ENCODE measurements around the gene CLDN10.

Gene CLDN10

GRCh38 chr13:95603887-95604555, 51.5 kb downstream of the CLDN10 start:
- no peak for DNase-seq

- DNase-seq: no peak
Measured at GRCh38 chr13:95604556-95604915, 52.0 kb downstream of the CLDN10 start.

GRCh38 chr13:95605448-95606125, 53.1 kb downstream of the CLDN10 start:
- DNase-seq: no peak

- DNase-seq: no peak
Measured at GRCh38 chr13:95607366-95607765, 54.8 kb downstream of the CLDN10 start.

- DNase-seq: no peak
Measured at GRCh38 chr13:95608640-95609323, 56.3 kb downstream of the CLDN10 start.

GRCh38 chr13:95614641-95615245, 62.2 kb downstream of the CLDN10 start:
- no peak for DNase-seq

- DNase-seq: no peak
Measured at GRCh38 chr13:95615539-95615938, 63.0 kb downstream of the CLDN10 start.

- no peak for DNase-seq
Measured at GRCh38 chr13:95620030-95620824, 67.7 kb downstream of the CLDN10 start.

- no peak for DNase-seq
Measured at GRCh38 chr13:95620825-95621498, 68.4 kb downstream of the CLDN10 start.

GRCh38 chr13:95623141-95623540, 70.6 kb downstream of the CLDN10 start:
- DNase-seq: no peak

- peak in 1 of 2 experiments; percentile 3 for DNase-seq
Measured at GRCh38 chr13:95624020-95624419, 71.5 kb downstream of the CLDN10 start.

- DNase-seq: no peak
Measured at GRCh38 chr13:95626768-95627167, 74.2 kb downstream of the CLDN10 start.

GRCh38 chr13:95627590-95627989, 75.1 kb downstream of the CLDN10 start:
- no peak for DNase-seq

GRCh38 chr13:95628488-95628887, 76.0 kb downstream of the CLDN10 start:
- no peak for DNase-seq

GRCh38 chr13:95629071-95629470, 76.6 kb downstream of the CLDN10 start:
- DNase-seq: no peak
